IMR-90 (cell line): ENCODE measurements around the gene DYNC2LI1. TPM values are rescaled to one million over a fixed set of nuclear protein-coding genes. Genes with fewer than 3 reads are reported as not detected.

Source experiments
- ATAC-seq: fragments of 200-7000 bp; cut with Tn5 transposase; 2 replicates; pipeline ENCODE4 v1.9.1; 2020; ENCODE audit warnings: low read depth, mild to moderate bottlenecking, moderate library complexity
- BruUV-seq: library from RNA; stranded (reverse); fragments of 400-500 nt; replicated peaks from 2 replicates; lab custom pipeline; 2021; lab: Mats Ljungman, UMichigan
- CTCF ChIA-PET: fragments of 300-600 bp; formaldehyde crosslinking; extraction: SDS; loops from one replicate; lab custom pipeline; 2021; ENCODE audit warnings: antibody characterized with exemption; lab: Yijun Ruan, JAX
- POLR2A ChIA-PET: fragments of 300-600 bp; sonication (Branson Sonifier 250); formaldehyde crosslinking; loops from one replicate; lab custom pipeline; 2022; ENCODE audit warnings: antibody characterized with exemption; ENCODE audit not compliant: unreplicated experiment; lab: Charles Lee
- DNase-seq: peaks from one replicate; pipeline ENCODE4 v3.0.0; 2013
- H2AFZ ChIP-seq: replicated peaks from 2 replicates; pipeline ENCODE3; 2013; ENCODE audit warnings: low read length, mild to moderate bottlenecking; ENCODE audit not compliant: poor library complexity
- H2AK5ac ChIP-seq: 2 replicates; pipeline ENCODE4 v1.6.1; 2013; ENCODE audit warnings: low read depth, low read length, inconsistent platforms
- H2AK9ac ChIP-seq: replicated peaks from 2 replicates; pipeline ENCODE3; 2013; ENCODE audit warnings: mild to moderate bottlenecking, low read depth, low read length, moderate library complexity; ENCODE audit not compliant: poor library complexity
- H2BK120ac ChIP-seq: 2 replicates; pipeline ENCODE4 v1.6.1; 2013; ENCODE audit warnings: low read depth, low read length, inconsistent platforms
- H2BK15ac ChIP-seq: 3 replicates; pipeline ENCODE4 v1.6.1; 2013; ENCODE audit warnings: low read depth, low read length, inconsistent platforms
- H2BK20ac ChIP-seq: 2 replicates; pipeline ENCODE4 v1.6.1; 2013; ENCODE audit warnings: low read depth, mild to moderate bottlenecking, inconsistent platforms, low read length, moderate library complexity
- H2BK5ac ChIP-seq: 2 replicates; pipeline ENCODE4 v1.6.1; 2013; ENCODE audit warnings: mild to moderate bottlenecking, low read depth, low read length, inconsistent platforms; ENCODE audit not compliant: poor library complexity, severe bottlenecking
- H3K14ac ChIP-seq: replicated peaks from 2 replicates; pipeline ENCODE4 v1.6.1; 2013; ENCODE audit warnings: low read depth, low read length, inconsistent platforms
- H3K18ac ChIP-seq: 2 replicates; pipeline ENCODE4 v1.6.1; 2013; ENCODE audit warnings: low read depth, low read length, control low read depth
- H3K23ac ChIP-seq: 2 replicates; pipeline ENCODE4 v1.6.1; 2013; ENCODE audit warnings: low read depth, low read length, inconsistent platforms
- H3K27ac ChIP-seq: 2 replicates; pipeline ENCODE4 v1.5.1; 2013; ENCODE audit warnings: mild to moderate bottlenecking, control low read depth, low read length; ENCODE audit not compliant: insufficient read depth
- H3K27me3 ChIP-seq: 2 replicates; pipeline ENCODE4 v1.6.1; 2013; ENCODE audit warnings: low read length; ENCODE audit not compliant: control insufficient read depth, insufficient read depth
- H3K36me3 ChIP-seq: 2 replicates; pipeline ENCODE4 v1.6.1; 2013; ENCODE audit warnings: low read length, mixed read lengths; ENCODE audit not compliant: control insufficient read depth, insufficient read depth
- H3K4ac ChIP-seq: 2 replicates; pipeline ENCODE4 v1.6.1; 2013; ENCODE audit warnings: low read depth, low read length, inconsistent platforms
- H3K4me1 ChIP-seq: 2 replicates; pipeline ENCODE4 v1.6.1; 2013; ENCODE audit warnings: low read length, mixed read lengths; ENCODE audit not compliant: control insufficient read depth, insufficient read depth
- H3K4me2 ChIP-seq: 2 replicates; pipeline ENCODE4 v1.6.1; 2013; ENCODE audit warnings: low read depth, mild to moderate bottlenecking, control low read depth, low read length, moderate library complexity
- H3K4me3 ChIP-seq: 2 replicates; pipeline ENCODE4 v1.5.1; 2013; ENCODE audit warnings: low read depth, mild to moderate bottlenecking, control low read depth, low read length, moderate library complexity; ENCODE audit not compliant: insufficient read depth
- H3K56ac ChIP-seq: 2 replicates; pipeline ENCODE4 v1.6.1; 2013; ENCODE audit warnings: low read length, inconsistent platforms; ENCODE audit not compliant: insufficient read depth; ENCODE audit errors: extremely low read depth
- H3K79me1 ChIP-seq, 2 experiments: 2 replicates each; pipeline ENCODE4 v1.6.1; 2013; ENCODE audit warnings: low read length in 2 of 2, inconsistent platforms in 1 of 2, low read depth in 1 of 2
- H3K9ac ChIP-seq: 2 replicates; pipeline ENCODE4 v1.6.1; 2013; ENCODE audit warnings: low read depth, low read length, control low read depth
- H3K9me1 ChIP-seq: 2 replicates; pipeline ENCODE4 v1.6.1; 2013; ENCODE audit warnings: low read length, inconsistent platforms; ENCODE audit not compliant: insufficient read depth
- H3K9me3 ChIP-seq: 2 replicates; pipeline ENCODE4 v1.6.1; 2013; ENCODE audit warnings: low read length; ENCODE audit not compliant: control insufficient read depth, insufficient read depth
- H4K20me1 ChIP-seq: 2 replicates; pipeline ENCODE4 v1.6.1; 2013; ENCODE audit warnings: low read length, inconsistent platforms; ENCODE audit not compliant: insufficient read depth
- H4K5ac ChIP-seq: 2 replicates; pipeline ENCODE4 v1.6.1; 2013; ENCODE audit warnings: mild to moderate bottlenecking, low read depth, low read length, control low read depth
- H4K8ac ChIP-seq, 2 experiments: 2 replicates each; pipeline ENCODE4 v1.6.1; 2013; ENCODE audit warnings: low read depth in 2 of 2, low read length in 2 of 2, control low read depth in 1 of 2, inconsistent platforms in 1 of 2
- H4K91ac ChIP-seq: 2 replicates; pipeline ENCODE4 v1.6.1; 2013; ENCODE audit warnings: low read depth, low read length, inconsistent platforms; ENCODE audit not compliant: insufficient read depth
- BHLHE40 ChIP-seq: fragments of 150-350 bp; IDR thresholded peaks from 2 replicates; pipeline ENCODE4 v1.6.1; 2016; ENCODE audit warnings: mild to moderate bottlenecking, low read depth, low read length
- CEBPB ChIP-seq: IDR thresholded peaks from 2 replicates; pipeline ENCODE4 v1.6.1; 2012; ENCODE audit warnings: low read depth, low read length, improper control_type of control experiment
- CHD1 ChIP-seq: IDR thresholded peaks from 2 replicates; pipeline ENCODE4 v1.6.1; 2012; ENCODE audit warnings: low read depth, low read length, improper control_type of control experiment
- CTCF ChIP-seq: conservative IDR thresholded peaks from 2 replicates; pipeline ENCODE4 v1.5.1; 2012; ENCODE audit warnings: mild to moderate bottlenecking, low read depth, low read length, improper control_type of control experiment
- ELK1 ChIP-seq: fragments of 150-350 bp; IDR thresholded peaks from 2 replicates; pipeline ENCODE4 v1.6.1; 2016; ENCODE audit warnings: low read depth, mild to moderate bottlenecking, low read length, moderate library complexity, borderline replicate concordance
- FOS ChIP-seq: fragments of 150-350 bp; IDR thresholded peaks from 2 replicates; pipeline ENCODE4 v1.6.1; 2016; ENCODE audit warnings: low read depth, low read length
- MAFK ChIP-seq: IDR thresholded peaks from 2 replicates; pipeline ENCODE4 v1.6.1; 2012; ENCODE audit warnings: low read depth, low read length, improper control_type of control experiment
- MAZ ChIP-seq: IDR thresholded peaks from 2 replicates; pipeline ENCODE4 v1.6.1; 2012; ENCODE audit warnings: low read depth, mild to moderate bottlenecking, low read length, improper control_type of control experiment, moderate library complexity, borderline replicate concordance
- MXI1 ChIP-seq: IDR thresholded peaks from 2 replicates; pipeline ENCODE4 v1.6.1; 2012; ENCODE audit warnings: low read depth, mild to moderate bottlenecking, low read length, moderate library complexity, borderline replicate concordance
- NFE2L2 ChIP-seq: fragments of 150-350 bp; IDR thresholded peaks from 2 replicates; pipeline ENCODE4 v1.6.1; 2016; ENCODE audit warnings: low read depth, mild to moderate bottlenecking, low read length
- POLR2A ChIP-seq: IDR thresholded peaks from 2 replicates; pipeline ENCODE4 v1.6.1; 2012; ENCODE audit warnings: mild to moderate bottlenecking, low read depth, low read length
- RAD21 ChIP-seq: IDR thresholded peaks from 2 replicates; pipeline ENCODE4 v1.6.1; 2012; ENCODE audit warnings: low read length, improper control_type of control experiment
- RCOR1 ChIP-seq: IDR thresholded peaks from 2 replicates; pipeline ENCODE4 v1.6.1; 2012; ENCODE audit warnings: mild to moderate bottlenecking, low read length, improper control_type of control experiment; ENCODE audit not compliant: insufficient replicate concordance
- RFX5 ChIP-seq: IDR thresholded peaks from 2 replicates; pipeline ENCODE4 v1.8.0; 2012; ENCODE audit warnings: low read depth, mild to moderate bottlenecking, low read length, moderate library complexity
- SMC3 ChIP-seq: fragments of 150-350 bp; IDR thresholded peaks from 2 replicates; pipeline ENCODE4 v1.6.1; 2016; ENCODE audit warnings: low read depth, mild to moderate bottlenecking, antibody characterized with exemption, low read length, moderate library complexity
- USF2 ChIP-seq: fragments of 150-350 bp; IDR thresholded peaks from 2 replicates; pipeline ENCODE4 v1.6.1; 2017; ENCODE audit warnings: mild to moderate bottlenecking, antibody characterized with exemption, low read length, low read depth
- WGBS, 2 experiments: methylation state at CpG; one replicate each; pipeline versions ENCODE4 v1.1.5 to v1.1.7; 2013; ENCODE audit warnings: missing lambda C conversion rate in 2 of 2; ENCODE audit not compliant: insufficient read length in 1 of 2; ENCODE audit errors: extremely low coverage in 2 of 2; 5-methylcytosine and 5-hydroxymethylcytosine counted together
- dilution Hi-C: fragments of 300-500 bp; cut with HindIII; formaldehyde crosslinking; loops from one replicate; pipeline ENCODE4 v1.14.3; 2018; ENCODE audit warnings: low sequenced_read_pairs; ENCODE audit not compliant: unreplicated experiment
- in situ Hi-C: fragments of 300-500 bp; cut with MboI; formaldehyde crosslinking; loops from 3 replicates; pipeline ENCODE4 v1.14.3; 2019; ENCODE audit warnings: low sequenced_read_pairs, inconsistent platforms, mixed read lengths
- intact Hi-C: fragments of 100-400 bp; cut with micrococcal nuclease; formaldehyde crosslinking; loops from 2 replicates; pipeline ENCODE4 v1.10.0; 2022
- polyA plus RNA-seq, 3 experiments: library from polyadenylated mRNA; depleted of rRNA; stranded (reverse); fragments of >200 nt; gene quantifications; 2 replicates each; pipeline ENCODE4 v1.2.3, GENCODE V29; 2012; ENCODE audit warnings: low replicate concordance in 1 of 3
- total RNA-seq: library from RNA; depleted of rRNA; stranded (reverse); fragments of >200 nt; gene quantifications from 2 replicates; pipeline ENCODE4 v1.2.3, GENCODE V29; 2012

Gene DYNC2LI1
- total and polyA plus RNA-seq, 2 of the 4 experiments (the other 2 are of a cell fraction), result 5.2 to 10.4 TPM

- H2BK5ac ChIP-seq, result no peak overlapping the region
- H3K14ac ChIP-seq, result no peak overlapping the region
- peak; percentile 1 for DNase-seq
- no peak overlapping the region for H2AK5ac ChIP-seq
- H4K91ac ChIP-seq, result no peak overlapping the region
- POLR2A ChIA-PET, result no interaction called here
- H2BK120ac ChIP-seq, result no peak overlapping the region
- no peak overlapping the region for H3K4me3 ChIP-seq
- TF ChIP-seq ELK1, result no peak
- TF ChIP-seq MXI1, result no peak
- no peak for TF ChIP-seq RFX5
- TF ChIP-seq CEBPB, result no peak
- TF ChIP-seq USF2, result no peak
- TF ChIP-seq POLR2A, result no peak
- TF ChIP-seq MAFK, result no peak
- TF ChIP-seq FOS, result no peak
- no peak for TF ChIP-seq BHLHE40
- no peak for TF ChIP-seq CHD1
- no peak for TF ChIP-seq NFE2L2
- no peak for TF ChIP-seq RAD21
- no peak for TF ChIP-seq RCOR1
- no peak for TF ChIP-seq CTCF
- TF ChIP-seq SMC3, result no peak
- no peak for TF ChIP-seq MAZ
- CTCF ChIA-PET, result no interaction called here
- H4K20me1 ChIP-seq, result no peaks in the 10 kb centered on the region
- H2BK15ac ChIP-seq, result no peak overlapping the region
- no peaks in the 10 kb centered on the region for H3K9me1 ChIP-seq
- dilution Hi-C loops, result no loop called here
- no peak overlapping the region for H3K23ac ChIP-seq
- H4K5ac ChIP-seq, result no peak overlapping the region
- no peak overlapping the region for H3K56ac ChIP-seq
- H2AFZ ChIP-seq, result no peak overlapping the region
- no peak overlapping the region for H3K18ac ChIP-seq
- intact Hi-C loops, result no loop called here
- H2BK20ac ChIP-seq, result no peak overlapping the region
- no peak overlapping the region for H3K9ac ChIP-seq
- no peak overlapping the region for H3K27ac ChIP-seq
- no peak overlapping the region for H2AK9ac ChIP-seq
- H3K9me3 ChIP-seq, result no peaks in the 10 kb centered on the region
- no peaks in the 10 kb centered on the region for H3K4me1 ChIP-seq
- BruUV-seq, result no TSS peak
- H3K4ac ChIP-seq, result no peak overlapping the region
- H3K4me2 ChIP-seq, result no peak overlapping the region
- no CpG with 5 or more reads among the region's 1 CpG for WGBS, 2 experiments
- H3K79me1 ChIP-seq, result no peaks in the 10 kb centered on the region
- 0 out of 2 replicates have a peak, but pooled peaks cover 4% of the 10 kb centered on the region for H3K36me3 ChIP-seq
- ATAC-seq, result no peak
- no peaks in the 10 kb centered on the region for H3K27me3 ChIP-seq
- no peak overlapping the region for H4K8ac ChIP-seq
- in situ Hi-C loops, result no loop called here
Observed at GRCh38 chr2:43803113-43803512, 29.3 kb downstream of the DYNC2LI1 start.
